Frontal cortex (tissue), 4 donors: ENCODE measurements around the gene TSEN34. TPM values are rescaled to one million over a fixed set of nuclear protein-coding genes. Genes with fewer than 3 reads are reported as not detected.

ENCODE experiments used
- DNase-seq, 2 donors: peaks; one replicate each; pipeline ENCODE4 v3.0.0; 2012; ENCODE audit warnings: low spot score in 2 of 2
- FAIRE-seq: peaks from 2 replicates; lab custom pipeline; 2012; peaks lifted over from hg19 to GRCh38; lab: Jason Lieb, UNC
- total RNA-seq: library from RNA; depleted of rRNA; stranded (reverse); fragments of >200 nt; gene quantifications from one replicate; pipeline ENCODE4 v1.2.3, GENCODE V29; 2014
- donor health status: control.
- donor health status: control.
- donor health status: control.

The TSEN34 gene
- 33.4 TPM for total RNA-seq

- FAIRE-seq, result no peak
Observed at GRCh38 chr19:54191011-54191810, at the start of gene TSEN34. Gene TSEN34 (plus strand): TSS chr19:54191308. CDS start chr19:54191365, 57 bp downstream.

DNA sequence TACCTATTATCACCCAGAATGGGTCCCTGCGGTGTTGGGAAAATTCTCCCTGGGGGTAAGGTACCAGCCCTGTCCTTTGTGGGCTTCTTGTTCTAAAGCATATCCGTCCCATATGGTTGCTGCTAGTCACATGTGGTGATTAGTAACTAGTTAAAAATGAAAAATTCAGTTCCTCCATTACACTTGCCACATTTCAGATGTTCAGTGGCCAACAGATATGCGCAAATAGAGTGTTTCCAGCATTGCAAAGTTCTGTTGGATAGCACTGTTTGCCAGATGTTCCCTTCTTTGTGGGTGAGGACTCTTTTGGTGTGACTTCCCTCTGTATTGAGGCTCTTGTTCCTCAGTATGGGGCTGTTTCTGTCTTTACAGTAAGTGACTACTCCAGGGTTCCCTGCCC lies 49.8 kb upstream of the TSEN34 start:
- FAIRE-seq, result no peak
- DNase-seq, result no peak

More at GRCh38 chr19:54191011-54191810, at the start of gene TSEN34:
- peak; percentile 71 to 83 for DNase-seq

DNA sequence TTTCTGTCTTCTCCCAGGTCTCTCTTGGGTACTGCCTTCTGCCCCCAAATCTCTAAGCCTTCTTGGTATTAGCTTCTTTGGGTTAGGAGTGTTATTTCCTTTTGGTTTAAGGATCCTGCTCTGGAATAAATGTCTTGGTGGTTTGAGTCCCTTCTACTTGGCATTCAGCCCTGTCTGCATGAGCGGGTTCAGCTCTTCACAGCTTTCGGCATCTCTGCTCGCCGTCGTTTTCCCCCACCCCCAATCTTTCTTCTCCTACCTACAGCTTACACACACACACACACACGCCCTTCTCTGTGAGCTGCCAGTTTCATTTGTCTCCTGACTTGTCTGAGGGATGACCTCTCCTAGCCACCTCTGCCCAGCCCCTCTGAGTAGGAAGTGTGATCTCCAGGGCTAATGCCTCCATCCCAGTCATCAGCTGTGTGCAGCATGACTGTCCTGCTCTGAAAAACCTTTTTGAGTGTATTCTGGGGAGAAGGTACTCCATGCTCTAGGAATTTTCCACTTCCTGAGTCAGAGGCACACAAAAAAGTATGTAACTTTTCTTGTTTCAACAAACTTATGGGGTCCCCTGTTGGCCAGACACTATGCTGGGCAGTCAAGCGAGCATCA lies 48.8 kb upstream of the TSEN34 start:
- no peak for DNase-seq
- FAIRE-seq, result no peak

GRCh38 chr19:54145541-54146158 lies 45.5 kb upstream of the TSEN34 start:
- DNase-seq (no peak), FAIRE-seq (no peak)

GRCh38 chr19:54147676-54148075 lies 43.4 kb upstream of the TSEN34 start:
- DNase-seq (no peak), FAIRE-seq (no peak)

GRCh38 chr19:54148158-54148557 lies 43.0 kb upstream of the TSEN34 start:
- DNase-seq (no peak), FAIRE-seq (no peak)

- FAIRE-seq (no peak), DNase-seq (no peak)
Observed at GRCh38 chr19:54149021-54149812, 41.9 kb upstream of the TSEN34 start.

DNA sequence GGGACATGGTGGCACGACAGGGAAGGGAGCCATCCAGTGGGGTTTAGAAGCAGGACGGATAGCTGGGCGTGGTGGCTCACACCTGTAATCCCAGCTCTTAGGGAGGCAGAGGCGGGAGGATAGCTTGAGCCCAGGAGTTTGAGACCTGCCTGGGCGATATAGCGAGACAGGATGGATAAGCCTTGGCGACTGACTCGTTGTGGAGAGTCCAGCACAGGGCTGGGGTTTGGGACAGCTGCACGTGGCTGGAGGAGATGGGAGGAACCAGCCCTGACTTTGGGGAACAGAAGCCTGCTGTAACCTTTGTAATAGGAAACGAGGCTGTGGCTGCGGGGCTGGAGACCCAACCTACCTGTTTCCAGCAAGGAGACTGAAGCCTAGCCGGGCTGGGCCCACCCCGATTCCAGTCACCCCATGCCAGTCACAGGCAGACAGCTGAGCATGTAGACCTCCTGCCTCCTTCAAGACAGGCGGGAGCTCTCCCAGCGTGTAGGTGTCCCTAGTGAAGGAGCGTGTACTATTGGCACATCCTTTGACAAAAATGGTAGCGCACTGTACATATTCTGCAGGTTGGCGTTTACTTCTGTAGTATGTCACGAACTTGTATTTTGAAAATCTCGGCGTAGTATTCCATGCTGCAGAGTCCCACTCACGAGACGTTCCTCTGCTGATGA lies 39.6 kb upstream of the TSEN34 start:
- FAIRE-seq (no peak), DNase-seq (no peak)

GRCh38 chr19:54152267-54152666 lies 38.8 kb upstream of the TSEN34 start:
- DNase-seq, result no peak
- no peak for FAIRE-seq

GRCh38 chr19:54152878-54153524 lies 38.1 kb upstream of the TSEN34 start:
- DNase-seq (no peak), FAIRE-seq (no peak)

DNA sequence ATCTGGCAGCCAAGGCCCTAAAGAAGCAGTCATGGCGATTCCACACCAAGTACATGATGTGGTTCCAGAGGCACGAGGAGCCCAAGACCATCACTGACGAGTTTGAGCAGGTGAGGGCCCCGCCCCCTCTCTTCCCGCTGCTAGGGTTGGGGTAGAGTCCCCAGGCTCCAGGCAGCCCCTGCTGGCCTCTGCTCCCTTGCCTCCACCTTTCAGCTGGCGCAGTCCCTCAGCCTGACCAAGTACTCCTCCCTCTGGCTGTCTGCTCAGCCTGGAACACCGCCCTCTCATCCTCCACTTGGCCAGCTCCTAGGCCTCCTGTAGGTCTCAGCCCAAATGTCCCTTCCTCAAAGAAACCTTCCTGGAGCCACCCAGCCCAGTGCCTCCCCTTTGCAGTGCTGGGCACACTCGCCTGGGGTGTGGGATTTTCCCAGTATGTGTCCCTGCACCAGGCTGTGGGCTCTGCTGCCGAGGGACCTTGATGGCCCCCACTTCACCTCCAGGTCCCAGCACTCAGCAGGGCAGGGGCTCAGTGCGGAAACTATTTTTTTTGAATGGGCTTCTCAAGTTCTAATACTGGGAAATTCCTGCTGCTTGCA lies 37.3 kb upstream of the TSEN34 start:
- FAIRE-seq (no peak), DNase-seq (no peak)

DNA sequence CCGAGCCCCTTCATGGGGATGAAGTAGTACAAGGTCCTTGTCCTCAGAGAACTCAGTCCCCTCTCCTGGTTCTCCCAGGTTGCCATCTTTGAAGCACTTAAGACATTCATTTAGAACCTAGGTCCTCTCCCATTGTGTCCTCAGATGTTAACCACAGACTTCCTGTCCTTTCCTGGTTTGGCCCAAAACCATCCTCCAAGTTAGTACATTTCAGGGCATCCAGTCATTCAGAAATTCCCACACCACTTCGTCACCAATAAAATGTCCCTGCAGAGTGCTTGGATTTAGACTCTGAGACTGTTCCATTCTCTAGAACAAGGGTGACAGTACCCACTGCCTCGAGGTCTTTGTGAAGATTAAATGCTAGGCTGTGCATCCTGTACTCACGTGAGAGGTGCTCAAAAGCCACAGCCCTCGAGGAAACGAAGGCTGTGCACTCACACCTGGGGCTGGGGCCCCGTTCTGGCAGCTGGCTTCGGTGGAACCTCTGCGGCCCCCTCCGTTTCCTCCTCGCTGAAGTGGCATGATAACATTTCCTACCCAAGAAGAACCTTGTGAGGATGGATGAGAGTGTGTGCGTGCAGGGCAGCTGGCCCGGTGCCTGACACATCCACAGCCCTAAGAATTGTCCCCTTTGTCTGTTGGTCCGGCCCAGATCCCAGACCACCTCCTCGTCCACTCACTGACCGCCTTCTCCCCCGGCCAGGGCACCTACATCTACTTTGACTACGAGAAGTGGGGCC lies 36.3 kb upstream of the TSEN34 start:
- FAIRE-seq (no peak), DNase-seq (no peak)

- FAIRE-seq (no peak), DNase-seq (no peak)
Observed at GRCh38 chr19:54155694-54156093, 35.4 kb upstream of the TSEN34 start.

DNA sequence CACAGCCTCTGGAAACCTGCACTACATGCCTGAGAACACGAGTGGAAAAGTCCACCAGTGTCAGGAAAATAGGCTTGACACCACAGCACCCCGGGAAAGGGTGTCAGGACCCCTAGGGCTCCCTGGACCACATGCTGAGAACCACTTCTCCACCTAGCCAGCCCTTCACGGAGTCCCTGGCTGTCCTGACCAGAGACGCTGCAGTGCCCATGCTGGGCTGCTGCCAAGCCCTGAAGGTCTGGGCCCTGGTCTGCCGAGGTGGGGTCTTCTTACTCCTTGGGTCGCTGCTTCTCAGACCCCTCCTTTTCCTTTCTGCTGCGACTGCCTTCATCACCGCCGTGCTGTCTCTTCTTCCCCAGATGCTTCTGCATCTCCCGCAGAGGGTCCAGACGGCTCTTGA lies 34.6 kb upstream of the TSEN34 start:
- FAIRE-seq, result no peak
- DNase-seq, result no peak

DNA sequence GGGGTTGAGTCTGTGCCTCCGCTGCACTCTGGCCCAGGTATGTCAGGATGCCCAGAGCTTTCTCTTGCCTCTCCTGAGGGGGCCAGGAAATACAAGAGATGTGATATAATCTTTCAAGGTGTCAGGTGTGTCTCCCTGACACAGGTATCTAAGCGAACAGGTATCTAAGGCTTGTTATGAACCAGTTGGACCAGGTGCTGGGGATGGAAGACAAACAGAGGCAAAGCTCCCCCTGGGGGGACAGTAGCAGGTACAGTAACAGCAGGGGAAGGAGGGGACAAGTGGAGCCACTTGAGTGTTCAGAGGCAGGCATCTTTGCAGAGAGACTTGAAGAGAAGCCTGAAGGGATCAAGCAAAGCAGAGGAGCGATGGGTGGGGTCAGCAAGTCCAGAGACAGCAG lies 34.2 kb upstream of the TSEN34 start:
- FAIRE-seq (no peak), DNase-seq (no peak)

DNA sequence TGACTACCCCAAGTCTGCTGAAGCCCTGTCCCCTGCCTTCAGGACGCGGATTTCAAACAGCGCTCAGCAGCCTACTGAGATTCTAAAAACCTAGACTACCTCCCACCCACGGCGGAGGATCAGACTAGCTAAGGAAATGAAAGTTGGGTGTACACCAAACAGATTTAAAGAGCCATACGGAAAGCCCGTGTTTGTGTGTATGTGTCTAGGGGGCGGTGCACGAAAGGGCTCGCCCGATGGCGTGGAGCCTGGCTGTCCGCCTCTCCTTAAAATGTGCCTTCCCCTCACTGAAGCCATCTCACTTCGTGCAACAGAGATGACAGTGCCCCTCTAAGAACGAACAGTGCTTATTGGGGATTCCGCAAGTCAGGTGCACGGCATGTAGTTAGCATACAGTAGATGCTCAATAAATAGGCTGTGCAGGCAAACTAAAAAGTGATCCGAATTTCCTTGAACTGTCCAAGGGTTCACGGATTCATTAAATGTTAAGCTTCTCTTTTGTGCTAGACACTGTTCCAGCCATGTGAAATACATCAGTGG lies 32.2 kb upstream of the TSEN34 start:
- FAIRE-seq, result no peak
- peak in 1 of 2 donors; percentile 52 for DNase-seq

GRCh38 chr19:54159352-54160181 lies 31.5 kb upstream of the TSEN34 start, which contains the start of gene LENG1:
Gene LENG1 (minus strand): TSS chr19:54159721. CDS start chr19:54159695, 26 bp downstream.
- FAIRE-seq (peak; percentile 99), DNase-seq (peak; percentile 99 to 100)
